ENCODE results near the gene PHACTR3. TPM values are rescaled to one million over a fixed set of nuclear protein-coding genes. Genes with fewer than 3 reads are reported as not detected.

PHACTR3 gene
- total RNA-seq, 1 experiment from 2014 or later: not detected

DNA sequence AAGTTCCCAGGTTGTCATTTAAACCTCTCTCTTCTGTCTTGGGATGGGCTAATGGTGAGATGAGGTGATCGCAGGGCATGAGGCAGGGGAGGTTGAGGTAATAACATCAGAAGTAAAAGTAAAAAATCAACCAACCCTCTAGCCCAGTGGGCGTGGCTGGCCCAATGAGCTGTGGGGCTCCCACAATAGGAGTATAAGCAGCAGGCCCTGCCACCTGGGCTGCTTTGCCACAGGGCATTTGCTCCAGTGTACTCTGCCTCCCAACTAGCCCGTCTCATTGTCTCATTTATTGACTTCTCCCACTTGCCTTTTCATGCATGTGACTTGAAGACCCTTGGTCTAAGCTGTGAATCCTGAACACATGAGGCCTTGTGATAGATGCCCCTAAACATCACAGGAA is 62.8 kb downstream of the PHACTR3 start:
- H3K79me2 ChIP-seq (ENCODE audit: low read length): no peaks in the 10 kb centered on the region
- H4K20me1 ChIP-seq (ENCODE audit: insufficient read depth, low read depth, low read length): no peaks in the 10 kb centered on the region
- no peak overlapping the region for H3K4me2 ChIP-seq (ENCODE audit: low read depth, low read length, poor library complexity, severe bottlenecking)
- H2AFZ ChIP-seq (ENCODE audit: low read length): no peak overlapping the region
- no peak overlapping the region for H3K9ac ChIP-seq (ENCODE audit: low read length)
- no peak overlapping the region for H3K4me3 ChIP-seq (ENCODE audit: low read length)
- DNase-seq: no peak
- H3K27ac ChIP-seq (ENCODE audit: low read length): no peak overlapping the region
- H3K9me2 ChIP-seq (replicated peaks; ENCODE audit: insufficient read depth, low read length): no peaks in the 10 kb centered on the region
- no peaks in the 10 kb centered on the region for H3K4me1 ChIP-seq (ENCODE audit: low read length)
- no peaks in the 10 kb centered on the region for H3K9me3 ChIP-seq (ENCODE audit: low read length)
- H3K27me3 ChIP-seq (ENCODE audit: low read length): no peaks in the 10 kb centered on the region
- no peaks in the 10 kb centered on the region for H3K36me3 ChIP-seq (ENCODE audit: insufficient read depth, low read length)

DNA sequence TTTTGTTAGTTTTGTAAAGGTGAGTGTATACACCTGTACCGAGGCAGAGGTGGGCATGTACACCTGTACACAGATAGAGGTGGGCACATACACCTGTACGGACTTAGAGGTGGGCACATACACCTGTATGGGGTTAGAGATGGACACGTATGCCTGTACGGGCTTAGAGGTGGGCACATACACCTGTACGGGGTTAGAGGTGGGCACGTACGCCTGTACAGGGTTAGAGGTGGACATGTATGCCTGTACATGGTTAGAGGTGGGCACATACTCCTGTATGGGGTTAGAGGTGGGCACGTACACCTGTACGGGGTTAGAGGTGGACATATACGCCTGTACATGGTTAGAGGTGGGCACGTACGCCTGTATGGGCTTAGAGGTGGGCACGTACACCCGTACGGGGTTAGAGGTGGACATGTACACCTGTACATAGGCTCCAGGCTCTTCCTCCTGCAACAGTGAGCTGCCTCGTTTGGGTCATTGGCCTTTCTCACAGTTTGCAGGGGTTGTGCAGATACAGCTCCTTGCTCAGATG is 63.7 kb downstream of the PHACTR3 start:
- no peak for DNase-seq
- H3K79me2 ChIP-seq (ENCODE audit: low read length): no peaks in the 10 kb centered on the region

DNA sequence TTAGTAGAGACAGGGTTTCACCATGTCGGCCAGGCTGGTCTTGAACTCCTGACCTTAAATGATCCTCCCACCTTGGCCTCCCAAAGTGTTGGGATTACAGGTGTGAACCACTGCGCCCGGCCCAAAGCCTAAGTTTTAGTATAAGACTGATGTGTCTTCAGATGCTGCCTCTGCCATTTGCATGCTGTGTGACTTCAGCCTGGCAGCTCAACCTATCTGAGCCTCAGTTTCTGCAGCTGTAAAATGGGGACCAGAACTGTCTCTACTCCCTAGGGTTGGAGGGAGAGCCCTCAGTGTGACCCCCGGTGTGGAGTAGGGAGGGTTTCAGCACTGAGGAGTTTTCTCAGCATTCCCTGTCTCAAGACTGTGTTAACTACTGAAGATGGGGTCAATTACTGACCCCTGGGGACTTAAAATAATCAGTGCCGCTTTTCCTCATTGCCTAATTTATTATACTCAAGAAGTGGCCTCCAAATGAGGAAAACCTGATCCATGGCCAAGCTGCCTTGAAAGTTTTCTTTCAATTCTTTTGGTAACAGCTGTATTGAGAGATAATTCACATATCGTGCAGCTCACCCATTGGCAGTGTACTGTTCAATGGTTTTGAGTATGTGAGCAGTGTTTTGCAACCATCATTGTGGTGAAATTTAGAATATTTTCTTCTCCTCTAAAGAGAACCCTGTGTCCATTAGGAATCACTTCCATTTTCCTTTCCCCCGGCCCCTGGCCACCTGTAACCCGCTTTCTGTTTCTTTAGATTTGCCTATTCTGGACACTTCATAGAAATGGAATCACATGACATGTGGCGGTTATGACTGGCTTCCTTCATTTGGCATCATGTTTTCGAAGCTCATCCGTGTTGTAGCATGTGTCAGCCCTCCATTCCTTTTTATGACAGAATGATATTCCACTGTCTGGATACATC is 64.8 kb downstream of the PHACTR3 start:
- Histone ChIP-seq H3K27ac (ENCODE audit: low read length) (no peak overlapping the region), H3K9ac (ENCODE audit: low read length) (no peak overlapping the region), H3K4me1 (ENCODE audit: low read length) (no peaks in the 10 kb centered on the region), H3K79me2 (ENCODE audit: low read length) (no peaks in the 10 kb centered on the region), H3K36me3 (ENCODE audit: insufficient read depth, low read length) (no peaks in the 10 kb centered on the region), H3K27me3 (ENCODE audit: low read length) (no peaks in the 10 kb centered on the region), H4K20me1 (ENCODE audit: insufficient read depth, low read depth, low read length) (no peaks in the 10 kb centered on the region), H3K9me3 (ENCODE audit: low read length) (no peaks in the 10 kb centered on the region), H2AFZ (ENCODE audit: low read length) (no peak overlapping the region), H3K4me2 (ENCODE audit: low read depth, low read length, poor library complexity, severe bottlenecking) (no peak overlapping the region), H3K4me3 (ENCODE audit: low read length) (no peak overlapping the region), H3K9me2 (replicated peaks; ENCODE audit: insufficient read depth, low read length) (no peaks in the 10 kb centered on the region)
- no peak for DNase-seq

More for the DNA sequence above, 63.7 kb downstream of the PHACTR3 start:
- Histone ChIP-seq H3K9ac (ENCODE audit: low read length) (no peak overlapping the region), H2AFZ (ENCODE audit: low read length) (no peak overlapping the region), H4K20me1 (ENCODE audit: insufficient read depth, low read depth, low read length) (no peaks in the 10 kb centered on the region), H3K27ac (ENCODE audit: low read length) (no peak overlapping the region), H3K4me3 (ENCODE audit: low read length) (no peak overlapping the region), H3K9me3 (ENCODE audit: low read length) (no peaks in the 10 kb centered on the region), H3K9me2 (replicated peaks; ENCODE audit: insufficient read depth, low read length) (no peaks in the 10 kb centered on the region), H3K4me1 (ENCODE audit: low read length) (no peaks in the 10 kb centered on the region), H3K4me2 (ENCODE audit: low read depth, low read length, poor library complexity, severe bottlenecking) (no peak overlapping the region), H3K36me3 (ENCODE audit: insufficient read depth, low read length) (no peaks in the 10 kb centered on the region), H3K27me3 (ENCODE audit: low read length) (no peaks in the 10 kb centered on the region)

DNA sequence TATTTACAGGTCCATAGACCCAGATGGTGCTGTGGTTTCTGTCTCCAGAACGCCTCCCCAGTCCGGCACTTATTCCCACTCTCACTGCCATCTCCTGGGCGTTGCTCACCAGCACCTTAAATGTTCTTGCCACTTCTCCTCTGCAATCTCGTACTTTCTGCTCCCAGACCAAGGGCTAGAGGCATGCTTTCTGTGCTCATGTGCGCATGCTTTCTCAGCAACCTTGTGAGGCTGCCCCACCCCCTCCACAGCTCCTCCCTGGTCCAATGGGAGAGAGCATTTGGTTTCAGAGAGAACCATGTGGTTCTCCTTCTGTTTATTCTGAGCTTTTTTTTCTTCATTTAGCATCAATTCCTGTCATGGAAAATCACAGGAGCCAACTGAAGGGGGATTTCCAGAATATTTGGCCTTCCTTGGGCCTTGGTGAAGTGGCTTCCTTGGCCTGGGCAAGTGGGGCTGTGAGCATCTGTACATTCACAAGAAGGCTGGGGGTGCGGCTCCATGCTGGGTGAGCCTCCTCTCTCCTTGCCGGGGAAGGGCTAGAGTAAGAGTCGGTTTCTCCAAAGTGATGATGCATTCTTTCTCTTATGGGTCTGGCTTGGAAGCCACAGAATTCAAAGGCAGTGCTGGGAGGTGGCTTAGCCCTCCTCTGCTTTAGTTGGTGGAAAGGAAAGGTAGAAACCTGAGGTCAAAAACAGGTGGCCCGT is 66.6 kb downstream of the PHACTR3 start:
- no peak overlapping the region for H3K27ac ChIP-seq (ENCODE audit: low read length)
- H3K79me2 ChIP-seq (ENCODE audit: low read length): no peaks in the 10 kb centered on the region
- no peak overlapping the region for H3K4me3 ChIP-seq (ENCODE audit: low read length)
- no peaks in the 10 kb centered on the region for H3K4me1 ChIP-seq (ENCODE audit: low read length)
- DNase-seq: no peak
- no peaks in the 10 kb centered on the region for H3K9me2 ChIP-seq (replicated peaks; ENCODE audit: insufficient read depth, low read length)
- H3K9me3 ChIP-seq (ENCODE audit: low read length): no peaks in the 10 kb centered on the region
- H3K36me3 ChIP-seq (ENCODE audit: insufficient read depth, low read length): no peaks in the 10 kb centered on the region
- no peaks in the 10 kb centered on the region for H4K20me1 ChIP-seq (ENCODE audit: insufficient read depth, low read depth, low read length)
- H3K27me3 ChIP-seq (ENCODE audit: low read length): no peaks in the 10 kb centered on the region
- no peak overlapping the region for H3K9ac ChIP-seq (ENCODE audit: low read length)
- H3K4me2 ChIP-seq (ENCODE audit: low read depth, low read length, poor library complexity, severe bottlenecking): no peak overlapping the region
- no peak overlapping the region for H2AFZ ChIP-seq (ENCODE audit: low read length)

DNA sequence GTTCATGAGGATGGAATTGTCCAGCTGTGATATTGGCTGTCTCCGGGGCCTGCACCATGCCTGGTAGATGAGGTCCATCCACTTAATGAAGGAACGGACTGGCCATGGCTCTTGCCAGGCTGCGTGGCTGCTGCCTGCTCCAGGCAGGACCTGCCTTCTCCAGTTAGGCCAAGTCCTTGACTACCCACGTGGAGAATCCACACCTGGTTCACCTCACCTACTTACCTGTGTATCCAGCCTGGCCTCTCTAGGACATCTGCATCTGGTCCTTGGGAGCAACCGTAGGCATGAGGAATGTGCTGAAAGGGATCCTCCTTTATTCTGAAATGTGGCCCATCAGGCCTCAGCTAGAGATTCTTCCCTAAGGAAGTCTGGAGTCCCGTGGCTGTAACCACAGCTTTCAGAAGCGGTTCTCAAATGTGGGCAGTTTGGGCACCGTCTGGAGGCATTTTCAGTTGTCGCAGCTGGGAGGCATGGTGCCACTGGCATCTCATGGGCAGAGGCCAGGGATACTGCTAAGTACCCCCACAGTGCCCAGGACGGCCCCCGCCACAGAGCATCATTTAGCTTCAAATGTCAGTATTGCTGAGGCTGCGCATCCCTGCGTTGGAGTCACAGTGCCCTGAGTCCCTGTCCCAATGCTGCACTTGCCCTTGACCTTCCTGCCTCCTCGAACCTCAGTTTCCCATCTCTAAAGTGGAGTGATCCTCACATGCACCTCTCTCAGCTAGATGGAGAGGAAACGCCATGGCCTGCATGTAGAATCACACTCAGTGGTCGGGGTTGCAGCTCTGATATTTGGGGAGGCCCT is 67.5 kb downstream of the PHACTR3 start:
- Histone ChIP-seq H3K9me2 (replicated peaks; ENCODE audit: insufficient read depth, low read length) (no peaks in the 10 kb centered on the region), H3K27ac (ENCODE audit: low read length) (no peak overlapping the region), H3K4me3 (ENCODE audit: low read length) (no peak overlapping the region), H3K27me3 (ENCODE audit: low read length) (no peaks in the 10 kb centered on the region), H3K9me3 (ENCODE audit: low read length) (no peaks in the 10 kb centered on the region), H2AFZ (ENCODE audit: low read length) (no peak overlapping the region), H3K79me2 (ENCODE audit: low read length) (no peaks in the 10 kb centered on the region), H3K4me2 (ENCODE audit: low read depth, low read length, poor library complexity, severe bottlenecking) (no peak overlapping the region), H3K4me1 (ENCODE audit: low read length) (no peaks in the 10 kb centered on the region), H3K9ac (ENCODE audit: low read length) (no peak overlapping the region), H4K20me1 (ENCODE audit: insufficient read depth, low read depth, low read length) (no peaks in the 10 kb centered on the region), H3K36me3 (ENCODE audit: insufficient read depth, low read length) (no peaks in the 10 kb centered on the region)
- no peak for DNase-seq

DNA sequence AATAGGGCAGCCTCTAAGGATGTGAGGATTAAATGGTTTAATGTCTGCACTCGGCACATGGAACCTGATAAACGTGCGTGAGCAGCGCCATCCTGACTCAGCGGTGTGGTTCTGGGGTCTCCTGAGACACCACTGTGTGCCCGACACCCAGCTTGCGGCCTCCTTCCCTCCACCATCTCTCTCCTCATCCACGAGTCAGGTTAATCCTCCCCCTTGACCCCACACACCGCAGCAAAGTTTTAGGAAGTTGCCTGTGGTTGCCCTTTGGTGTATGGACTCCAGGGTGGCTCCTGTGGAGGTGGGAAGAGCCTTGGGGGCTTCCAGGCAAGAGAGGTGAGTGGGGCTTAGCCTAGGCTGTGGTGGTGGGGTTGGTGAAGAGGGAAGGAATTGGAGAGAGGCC is 68.2 kb downstream of the PHACTR3 start:
- Histone ChIP-seq H3K4me2 (ENCODE audit: low read depth, low read length, poor library complexity, severe bottlenecking) (no peak overlapping the region), H3K27me3 (ENCODE audit: low read length) (no peaks in the 10 kb centered on the region), H3K9ac (ENCODE audit: low read length) (no peak overlapping the region), H3K27ac (ENCODE audit: low read length) (no peak overlapping the region), H3K4me3 (ENCODE audit: low read length) (no peak overlapping the region), H3K9me3 (ENCODE audit: low read length) (no peaks in the 10 kb centered on the region), H4K20me1 (ENCODE audit: insufficient read depth, low read depth, low read length) (no peaks in the 10 kb centered on the region), H3K4me1 (ENCODE audit: low read length) (no peaks in the 10 kb centered on the region), H3K9me2 (replicated peaks; ENCODE audit: insufficient read depth, low read length) (no peaks in the 10 kb centered on the region), H2AFZ (ENCODE audit: low read length) (no peak overlapping the region), H3K79me2 (ENCODE audit: low read length) (no peaks in the 10 kb centered on the region), H3K36me3 (ENCODE audit: insufficient read depth, low read length) (no peaks in the 10 kb centered on the region)
- DNase-seq: no peak

DNA sequence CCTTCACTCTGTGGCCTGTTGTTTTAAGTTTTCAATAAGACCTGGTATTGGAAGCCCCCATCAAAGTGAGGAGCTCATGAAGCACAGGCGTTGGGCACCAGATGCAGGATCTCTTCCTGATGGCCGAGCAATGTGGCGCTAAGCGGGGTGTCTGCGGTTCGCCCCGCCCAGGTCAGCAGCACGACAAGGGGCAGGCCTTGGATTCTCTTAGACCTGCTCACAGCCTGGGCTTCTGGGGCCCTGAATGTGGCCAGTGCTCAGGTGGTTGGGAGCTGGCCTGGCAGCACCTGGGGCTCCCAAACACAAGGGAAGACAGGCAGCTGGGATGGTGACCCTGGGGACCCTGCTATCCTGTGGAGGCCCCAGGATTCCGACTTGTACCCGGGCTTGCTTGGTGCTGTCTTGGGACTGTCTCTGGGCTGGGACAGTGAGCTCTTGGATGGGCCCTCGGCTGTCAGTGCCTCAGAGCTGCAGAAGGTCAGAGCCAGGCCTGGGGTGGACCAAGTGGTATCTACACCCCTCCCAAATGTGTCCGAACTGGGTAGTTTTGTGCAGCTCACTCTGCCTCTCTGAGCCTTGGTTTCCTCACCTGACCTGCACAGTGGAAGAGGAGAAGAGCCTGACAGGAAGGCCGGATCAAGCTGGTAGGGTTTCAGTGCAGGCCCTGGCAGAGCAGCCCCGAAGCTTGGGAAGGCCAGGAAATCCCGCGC is 69.1 kb downstream of the PHACTR3 start:
- H3K36me3 ChIP-seq (ENCODE audit: insufficient read depth, low read length): no peaks in the 10 kb centered on the region
- no peaks in the 10 kb centered on the region for H3K27me3 ChIP-seq (ENCODE audit: low read length)
- no peak overlapping the region for H3K27ac ChIP-seq (ENCODE audit: low read length)
- H3K4me1 ChIP-seq (ENCODE audit: low read length): no peaks in the 10 kb centered on the region
- no peak overlapping the region for H3K4me2 ChIP-seq (ENCODE audit: low read depth, low read length, poor library complexity, severe bottlenecking)
- no peaks in the 10 kb centered on the region for H3K79me2 ChIP-seq (ENCODE audit: low read length)
- H3K9ac ChIP-seq (ENCODE audit: low read length): no peak overlapping the region
- no peaks in the 10 kb centered on the region for H3K9me2 ChIP-seq (replicated peaks; ENCODE audit: insufficient read depth, low read length)
- no peak for DNase-seq
- no peak overlapping the region for H3K4me3 ChIP-seq (ENCODE audit: low read length)
- no peaks in the 10 kb centered on the region for H3K9me3 ChIP-seq (ENCODE audit: low read length)
- H4K20me1 ChIP-seq (ENCODE audit: insufficient read depth, low read depth, low read length): no peaks in the 10 kb centered on the region
- no peak overlapping the region for H2AFZ ChIP-seq (ENCODE audit: low read length)
